Mesendoderm (in vitro differentiated cells): ENCODE measurements around the gene RAB42.
"Not testable (repeated sequence)": the region's sequence is repeated elsewhere in the genome, so short reads cannot be mapped to it uniquely, and the experiment has no call there.

Source experiments
- DNase-seq: peaks from one replicate; pipeline ENCODE4 v3.0.0; 2013
- H2AK5ac ChIP-seq: 2 replicates; pipeline ENCODE4 v1.6.1; 2013; ENCODE audit warnings: low read length, inconsistent platforms
- H2BK120ac ChIP-seq: 2 replicates; pipeline ENCODE4 v1.6.1; 2013; ENCODE audit warnings: low read depth, mild to moderate bottlenecking, low read length, moderate library complexity, mixed read lengths
- H2BK15ac ChIP-seq: replicated peaks from 2 replicates; pipeline ENCODE4 v1.6.1; 2013; ENCODE audit warnings: low read depth, mild to moderate bottlenecking, moderate library complexity
- H2BK5ac ChIP-seq: 2 replicates; pipeline ENCODE4 v1.6.1; 2013; ENCODE audit warnings: low read length, inconsistent platforms
- H3K18ac ChIP-seq: 2 replicates; pipeline ENCODE4 v1.6.1; 2013; ENCODE audit warnings: mild to moderate bottlenecking, low read length, mixed read lengths
- H3K23ac ChIP-seq: one replicate; pipeline ENCODE4 v1.6.1; 2013; ENCODE audit warnings: low read length
- H3K27ac ChIP-seq: 2 replicates; pipeline ENCODE4 v1.5.1; 2013; ENCODE audit warnings: low read depth, mild to moderate bottlenecking, inconsistent platforms, low read length, moderate library complexity
- H3K27me3 ChIP-seq: 2 replicates; pipeline ENCODE4 v1.6.1; 2013; ENCODE audit warnings: low read length, control low read depth, mild to moderate bottlenecking, inconsistent platforms; ENCODE audit not compliant: insufficient read depth, poor library complexity
- H3K36me3 ChIP-seq: 2 replicates; pipeline ENCODE4 v1.6.1; 2013; ENCODE audit warnings: low read length, inconsistent platforms; ENCODE audit not compliant: control insufficient read depth, insufficient read depth
- H3K4ac ChIP-seq: one replicate; pipeline ENCODE4 v1.6.1; 2013; ENCODE audit warnings: low read depth, mild to moderate bottlenecking, low read length, moderate library complexity
- H3K4me1 ChIP-seq: 2 replicates; pipeline ENCODE4 v1.6.1; 2013; ENCODE audit warnings: low read depth, low read length, inconsistent platforms; ENCODE audit not compliant: control insufficient read depth
- H3K4me2 ChIP-seq: 2 replicates; pipeline ENCODE4 v1.6.1; 2013; ENCODE audit warnings: low read length
- H3K4me3 ChIP-seq: 2 replicates; pipeline ENCODE4 v1.5.1; 2013; ENCODE audit warnings: mild to moderate bottlenecking, low read length
- H3K56ac ChIP-seq: one replicate; pipeline ENCODE4 v1.6.1; 2013; ENCODE audit warnings: low read length
- H3K79me1 ChIP-seq: 2 replicates; pipeline ENCODE4 v1.6.1; 2013; ENCODE audit warnings: low read length, inconsistent platforms
- H3K79me2 ChIP-seq: 2 replicates; pipeline ENCODE4 v1.6.1; 2013; ENCODE audit warnings: mild to moderate bottlenecking, low read length; ENCODE audit not compliant: control insufficient read depth, insufficient read depth
- H3K9ac ChIP-seq: 2 replicates; pipeline ENCODE4 v1.6.1; 2013; ENCODE audit warnings: low read length, inconsistent platforms
- H4K5ac ChIP-seq: one replicate; pipeline ENCODE4 v1.6.1; 2013; ENCODE audit warnings: low read length
- H4K8ac ChIP-seq: one replicate; pipeline ENCODE4 v1.6.1; 2013; ENCODE audit warnings: low read depth, mild to moderate bottlenecking, control low read depth, low read length, moderate library complexity
- WGBS: extraction: QIAGEN DNeasy Blood & Tissue Kit; methylation state at CpG from one replicate; pipeline ENCODE4 v1.1.7; 2013; ENCODE audit warnings: low lambda C conversion rate, missing lambda C conversion rate; ENCODE audit not compliant: insufficient coverage; ENCODE audit errors: extremely low coverage; 5-methylcytosine and 5-hydroxymethylcytosine counted together

Gene RAB42

GRCh38 chr1:28572891-28573290 lies 19.2 kb upstream of the RAB42 start:
- not testable (repeated sequence) for H2BK120ac ChIP-seq, H3K56ac ChIP-seq, H3K79me2 ChIP-seq, H3K79me1 ChIP-seq, H3K36me3 ChIP-seq, H3K9ac ChIP-seq, H3K4me1 ChIP-seq, H4K5ac ChIP-seq, H3K4me3 ChIP-seq, H2BK15ac ChIP-seq, H3K27me3 ChIP-seq, H3K23ac ChIP-seq, H3K4me2 ChIP-seq, H3K4ac ChIP-seq, H3K27ac ChIP-seq, H2BK5ac ChIP-seq, DNase-seq, H2AK5ac ChIP-seq, H3K18ac ChIP-seq, H4K8ac ChIP-seq
- WGBS: no CpG with 5 or more reads among the region's 12 CpGs

- no peak overlapping the region for H4K8ac ChIP-seq
- H3K36me3 ChIP-seq: peaks cover 7% of the 10 kb centered on the region
- no peak overlapping the region for H3K9ac ChIP-seq
- H2BK5ac ChIP-seq: no peak overlapping the region
- H2BK15ac ChIP-seq: no peak overlapping the region
- no peak overlapping the region for H3K4me2 ChIP-seq
- no peak for DNase-seq
- no peaks in the 10 kb centered on the region for H3K4me1 ChIP-seq
- no peak overlapping the region for H2BK120ac ChIP-seq
- H3K18ac ChIP-seq: no peak overlapping the region
- no peak overlapping the region for H3K56ac ChIP-seq
- H3K27me3 ChIP-seq: no peaks in the 10 kb centered on the region
- H3K79me1 ChIP-seq: no peaks in the 10 kb centered on the region
- no peaks in the 10 kb centered on the region for H3K79me2 ChIP-seq
- H3K27ac ChIP-seq: no peak overlapping the region
- no peak overlapping the region for H2AK5ac ChIP-seq
- no peak overlapping the region for H4K5ac ChIP-seq
- no peak overlapping the region for H3K23ac ChIP-seq
- WGBS: no CpG with 5 or more reads among the region's 11 CpGs
- no peak overlapping the region for H3K4me3 ChIP-seq
- H3K4ac ChIP-seq: no peak overlapping the region
Measured at GRCh38 chr1:28573564-28573963, 18.5 kb upstream of the RAB42 start.

GRCh38 chr1:28577052-28577678 lies 14.9 kb upstream of the RAB42 start:
- H3K18ac ChIP-seq: no peak overlapping the region
- peaks cover 4% of the 10 kb centered on the region for H3K79me1 ChIP-seq
- H3K36me3 ChIP-seq: peaks cover 15% of the 10 kb centered on the region
- no peak overlapping the region for H3K4me3 ChIP-seq
- H3K9ac ChIP-seq: no peak overlapping the region
- H2BK15ac ChIP-seq: no peak overlapping the region
- H3K79me2 ChIP-seq: peaks cover 24% of the 10 kb centered on the region
- H3K27me3 ChIP-seq: no peaks in the 10 kb centered on the region
- H3K4me2 ChIP-seq: no peak overlapping the region
- no peak overlapping the region for H4K8ac ChIP-seq
- H3K23ac ChIP-seq: no peak overlapping the region
- H2BK5ac ChIP-seq: no peak overlapping the region
- H3K4me1 ChIP-seq: no peaks in the 10 kb centered on the region
- H3K27ac ChIP-seq: no peak overlapping the region
- H2BK120ac ChIP-seq: no peak overlapping the region
- no CpG with 5 or more reads among the region's 1 CpG for WGBS
- H4K5ac ChIP-seq: no peak overlapping the region
- no peak overlapping the region for H3K4ac ChIP-seq
- no peak overlapping the region for H2AK5ac ChIP-seq
- H3K56ac ChIP-seq: no peak overlapping the region
- DNase-seq: no peak

GRCh38 chr1:28577738-28578536 lies 14.1 kb upstream of the RAB42 start:
- no CpG with 5 or more reads among the region's 6 CpGs for WGBS
- Histone ChIP-seq H2BK15ac (no peak overlapping the region), H2BK120ac (no peak overlapping the region), H3K56ac (no peak overlapping the region), H3K23ac (no peak overlapping the region), H4K5ac (no peak overlapping the region), H3K79me1 (peaks cover 4% of the 10 kb centered on the region), H3K18ac (no peak overlapping the region), H3K4me2 (no peak overlapping the region), H3K9ac (no peak overlapping the region), H3K4me3 (no peak overlapping the region), H2AK5ac (no peak overlapping the region), H3K4me1 (no peaks in the 10 kb centered on the region), H4K8ac (no peak overlapping the region), H3K4ac (no peak overlapping the region), H3K27ac (no peak overlapping the region), H3K36me3 (peaks cover 15% of the 10 kb centered on the region), H3K27me3 (no peaks in the 10 kb centered on the region), H3K79me2 (peaks cover 24% of the 10 kb centered on the region), H2BK5ac (no peak overlapping the region)
- no peak for DNase-seq

GRCh38 chr1:28578696-28579218 lies 13.3 kb upstream of the RAB42 start:
- no peak overlapping the region for H3K4me3 ChIP-seq
- no CpG with 5 or more reads among the region's 6 CpGs for WGBS

More at GRCh38 chr1:28578696-28579218, 13.3 kb upstream of the RAB42 start:
- no peak overlapping the region for H2AK5ac ChIP-seq
- H3K9ac ChIP-seq: no peak overlapping the region
- no peak overlapping the region for H2BK120ac ChIP-seq
- peaks cover 24% of the 10 kb centered on the region for H3K79me2 ChIP-seq
- no peak overlapping the region for H3K4me2 ChIP-seq
- H3K23ac ChIP-seq: no peak overlapping the region
- no peak overlapping the region for H3K4ac ChIP-seq
- H3K18ac ChIP-seq: no peak overlapping the region
- H3K27ac ChIP-seq: no peak overlapping the region
- H3K27me3 ChIP-seq: no peaks in the 10 kb centered on the region
- no peak overlapping the region for H3K56ac ChIP-seq
- no peaks in the 10 kb centered on the region for H3K4me1 ChIP-seq
- no peak overlapping the region for H4K8ac ChIP-seq
- peaks cover 4% of the 10 kb centered on the region for H3K79me1 ChIP-seq
- no peak overlapping the region for H4K5ac ChIP-seq
- H2BK5ac ChIP-seq: no peak overlapping the region
- no peak overlapping the region for H2BK15ac ChIP-seq
- no peak for DNase-seq
- H3K36me3 ChIP-seq: peaks cover 15% of the 10 kb centered on the region
